ENCODE data around the gene ADM2.

The ADM2 gene

GRCh38 chr22:50445071-50445879 is 36.1 kb upstream of the ADM2 start:
- peak in 1 of 2 donors; percentile 13 for DNase-seq (ENCODE audit: low read depth in 2 of 2)

- DNase-seq (ENCODE audit: low read depth in 2 of 2): no peak
Measured at GRCh38 chr22:50445880-50446707, 35.2 kb upstream of the ADM2 start.

GRCh38 chr22:50446708-50447575 is 34.4 kb upstream of the ADM2 start:
- no peak for DNase-seq (ENCODE audit: low read depth in 2 of 2)

GRCh38 chr22:50447576-50448551 is 33.5 kb upstream of the ADM2 start:
- no peak for DNase-seq (ENCODE audit: low read depth in 2 of 2)

GRCh38 chr22:50452649-50453048 is 28.7 kb upstream of the ADM2 start:
- no peak for DNase-seq (ENCODE audit: low read depth in 2 of 2)

- DNase-seq (ENCODE audit: low read depth in 2 of 2): no peak
Measured at GRCh38 chr22:50454556-50455075, 26.7 kb upstream of the ADM2 start.

GRCh38 chr22:50455201-50455600 is 26.1 kb upstream of the ADM2 start:
- DNase-seq (ENCODE audit: low read depth in 2 of 2): no peak

- no peak for DNase-seq (ENCODE audit: low read depth in 2 of 2)
Measured at GRCh38 chr22:50456026-50456425, 25.3 kb upstream of the ADM2 start.

GRCh38 chr22:50456466-50457234 is 24.7 kb upstream of the ADM2 start:
- no peak for DNase-seq (ENCODE audit: low read depth in 2 of 2)

- DNase-seq (ENCODE audit: low read depth in 2 of 2): no peak
Measured at GRCh38 chr22:50459016-50459415, 22.3 kb upstream of the ADM2 start.

- no peak for DNase-seq (ENCODE audit: low read depth in 2 of 2)
Measured at GRCh38 chr22:50459496-50460140, 21.7 kb upstream of the ADM2 start.

- DNase-seq (ENCODE audit: low read depth in 2 of 2): no peak
Measured at GRCh38 chr22:50460938-50461337, 20.4 kb upstream of the ADM2 start.

GRCh38 chr22:50461536-50461935 is 19.8 kb upstream of the ADM2 start:
- DNase-seq (ENCODE audit: low read depth in 2 of 2): no peak

GRCh38 chr22:50461979-50462540 is 19.3 kb upstream of the ADM2 start:
- no peak for DNase-seq (ENCODE audit: low read depth in 2 of 2)

GRCh38 chr22:50463188-50463900 is 18.0 kb upstream of the ADM2 start:
- no peak for DNase-seq (ENCODE audit: low read depth in 2 of 2)

- DNase-seq (ENCODE audit: low read depth in 2 of 2): no peak
Measured at GRCh38 chr22:50464451-50464850, 16.9 kb upstream of the ADM2 start.

- no peak for DNase-seq (ENCODE audit: low read depth in 2 of 2)
Measured at GRCh38 chr22:50465066-50465930, 16.0 kb upstream of the ADM2 start.
